ENCODE results near the gene RFFL.

RFFL gene

DNA sequence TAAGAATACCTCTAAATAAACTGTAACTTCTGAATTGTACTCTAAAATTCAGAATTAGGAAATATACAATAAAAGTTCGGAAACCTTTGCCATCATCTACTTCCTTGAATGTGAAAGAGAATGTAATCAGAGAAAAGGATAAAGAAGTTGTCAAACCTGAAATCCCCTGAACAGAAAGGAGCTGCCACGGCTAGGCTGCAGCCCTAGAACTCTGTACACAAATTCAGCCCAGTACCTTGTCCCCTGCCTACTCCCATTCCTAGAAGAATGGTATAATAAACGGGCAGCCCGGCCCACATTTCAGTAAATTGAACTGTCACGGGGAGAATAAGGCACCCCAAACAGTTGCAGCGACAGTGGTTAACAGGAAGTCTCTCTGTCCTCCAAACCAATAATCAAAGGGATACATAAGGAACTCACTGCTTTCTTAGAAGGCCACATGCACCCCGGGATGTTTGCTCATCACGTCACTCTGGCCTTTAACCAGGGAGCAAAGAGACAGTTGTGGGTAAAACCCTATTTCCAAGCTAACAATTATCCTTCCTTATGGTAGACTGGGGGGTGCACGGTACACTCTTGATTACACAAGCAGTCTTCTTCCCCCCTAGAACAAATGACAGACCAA is 24.3 kb upstream of the RFFL start:
- DNase-seq (ENCODE audit: insufficient read length, low spot score) = no peak
- FAIRE-seq = no peak
- TF ChIP-seq, protein P1, sequence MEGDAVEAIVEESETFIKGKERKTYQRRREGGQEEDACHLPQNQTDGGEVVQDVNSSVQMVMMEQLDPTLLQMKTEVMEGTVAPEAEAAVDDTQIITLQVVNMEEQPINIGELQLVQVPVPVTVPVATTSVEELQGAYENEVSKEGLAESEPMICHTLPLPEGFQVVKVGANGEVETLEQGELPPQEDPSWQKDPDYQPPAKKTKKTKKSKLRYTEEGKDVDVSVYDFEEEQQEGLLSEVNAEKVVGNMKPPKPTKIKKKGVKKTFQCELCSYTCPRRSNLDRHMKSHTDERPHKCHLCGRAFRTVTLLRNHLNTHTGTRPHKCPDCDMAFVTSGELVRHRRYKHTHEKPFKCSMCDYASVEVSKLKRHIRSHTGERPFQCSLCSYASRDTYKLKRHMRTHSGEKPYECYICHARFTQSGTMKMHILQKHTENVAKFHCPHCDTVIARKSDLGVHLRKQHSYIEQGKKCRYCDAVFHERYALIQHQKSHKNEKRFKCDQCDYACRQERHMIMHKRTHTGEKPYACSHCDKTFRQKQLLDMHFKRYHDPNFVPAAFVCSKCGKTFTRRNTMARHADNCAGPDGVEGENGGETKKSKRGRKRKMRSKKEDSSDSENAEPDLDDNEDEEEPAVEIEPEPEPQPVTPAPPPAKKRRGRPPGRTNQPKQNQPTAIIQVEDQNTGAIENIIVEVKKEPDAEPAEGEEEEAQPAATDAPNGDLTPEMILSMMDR (IDR thresholded peaks at IDR 0.05; ENCODE audit: insufficient read depth, missing control alignments) = no peak

DNA sequence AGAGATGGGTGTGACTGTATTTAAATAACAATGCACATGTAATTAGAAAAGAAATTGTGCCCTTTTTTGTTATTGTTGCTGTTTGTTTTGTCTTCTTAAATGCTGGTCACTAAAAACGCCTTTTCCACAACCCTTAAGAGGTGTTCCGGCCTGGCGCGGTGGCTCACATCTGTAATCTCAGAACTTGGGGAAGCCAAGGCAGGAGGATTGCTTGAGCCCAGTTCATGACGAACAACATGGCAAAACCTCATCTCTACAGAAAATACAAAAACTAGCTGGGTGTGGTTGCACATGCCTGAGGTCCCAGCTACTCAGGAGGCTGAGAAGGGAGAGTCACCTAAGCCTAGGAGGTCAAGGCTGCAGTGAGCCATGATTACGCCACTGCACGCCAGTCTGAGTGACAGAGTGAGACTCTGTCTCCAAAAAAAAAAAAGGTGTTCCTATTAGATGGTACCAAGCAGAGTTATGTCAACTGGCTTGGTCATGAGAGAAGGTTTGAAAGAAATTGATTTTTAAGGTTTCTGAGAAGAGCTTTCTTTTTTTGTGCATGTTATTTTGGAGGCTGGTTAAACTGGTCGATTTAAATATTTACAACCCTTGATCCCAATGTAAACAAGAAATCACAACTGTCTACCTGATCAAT is 23.5 kb upstream of the RFFL start:
- DNase-seq (ENCODE audit: insufficient read length, low spot score) = no peak
- TF ChIP-seq, protein P1 (IDR thresholded peaks at IDR 0.05; ENCODE audit: insufficient read depth, missing control alignments) = no peak
- no peak for FAIRE-seq

DNA sequence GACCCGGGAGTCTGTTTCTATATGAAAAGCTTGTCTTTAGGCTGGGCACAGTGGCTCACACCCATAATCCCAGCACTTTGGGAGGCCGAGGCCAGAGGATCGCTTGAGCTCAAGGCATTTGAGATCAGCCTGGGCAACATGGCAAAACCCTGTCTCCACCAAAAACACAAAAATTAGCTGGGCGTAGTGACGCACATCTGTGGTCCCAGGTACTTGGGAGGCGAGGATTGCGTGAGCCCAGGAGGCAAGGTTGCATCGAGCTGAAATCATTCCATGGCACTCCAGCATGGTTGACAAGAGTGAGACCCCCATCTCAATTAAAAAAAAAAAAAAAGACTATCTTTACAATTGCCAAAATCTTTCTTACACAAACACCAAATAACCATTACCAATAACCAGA is 22.7 kb upstream of the RFFL start:
- TF ChIP-seq, protein P1 (IDR thresholded peaks at IDR 0.05; ENCODE audit: insufficient read depth, missing control alignments) = no peak
- no peak for FAIRE-seq

DNA sequence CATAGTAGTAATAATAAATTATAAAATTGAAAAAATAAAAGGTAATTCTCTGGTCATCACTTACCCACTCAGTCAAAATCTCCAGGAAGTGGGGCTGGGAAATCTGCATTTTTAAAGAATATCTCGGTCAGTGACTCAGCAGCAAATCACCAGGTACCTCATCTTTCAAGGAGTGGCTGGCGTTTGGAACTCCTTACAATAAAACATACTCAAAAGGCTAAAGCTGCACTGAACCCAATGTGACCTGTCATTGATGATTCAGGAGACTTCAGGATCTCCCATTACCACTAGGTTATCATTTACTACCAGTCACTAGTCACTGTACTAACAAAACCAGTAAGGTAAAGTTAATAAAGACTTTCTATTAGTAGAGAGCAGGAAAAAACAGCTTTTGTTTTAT is 21.5 kb upstream of the RFFL start:
- TF ChIP-seq, protein P1 (IDR thresholded peaks at IDR 0.05; ENCODE audit: insufficient read depth, missing control alignments) = no peak
- no peak for FAIRE-seq
- no peak for DNase-seq (ENCODE audit: insufficient read length, low spot score)

More for the DNA sequence above, 22.7 kb upstream of the RFFL start:
- no peak for DNase-seq (ENCODE audit: insufficient read length, low spot score)

GRCh38 chr17:35083071-35083470 is 19.6 kb upstream of the RFFL start:
- FAIRE-seq (no peak), DNase-seq (ENCODE audit: insufficient read length, low spot score) (no peak)
- TF ChIP-seq, protein P1 (IDR thresholded peaks at IDR 0.05; ENCODE audit: insufficient read depth, missing control alignments) = no peak

- DNase-seq (ENCODE audit: insufficient read length, low spot score) (peak; percentile 25), FAIRE-seq (no peak)
Observed at GRCh38 chr17:35082073-35082657, 18.7 kb upstream of the RFFL start.

More at GRCh38 chr17:35082073-35082657, 18.7 kb upstream of the RFFL start:
- TF ChIP-seq, protein P1 (IDR thresholded peaks at IDR 0.05; ENCODE audit: insufficient read depth, missing control alignments) = no peak

Data from D721Med (cell line).